ENCODE measurements around the gene SEM1.
"Not testable (repeated sequence)": the region's sequence is repeated elsewhere in the genome, so short reads cannot be mapped to it uniquely, and the experiment has no call there.

Gene SEM1

DNA sequence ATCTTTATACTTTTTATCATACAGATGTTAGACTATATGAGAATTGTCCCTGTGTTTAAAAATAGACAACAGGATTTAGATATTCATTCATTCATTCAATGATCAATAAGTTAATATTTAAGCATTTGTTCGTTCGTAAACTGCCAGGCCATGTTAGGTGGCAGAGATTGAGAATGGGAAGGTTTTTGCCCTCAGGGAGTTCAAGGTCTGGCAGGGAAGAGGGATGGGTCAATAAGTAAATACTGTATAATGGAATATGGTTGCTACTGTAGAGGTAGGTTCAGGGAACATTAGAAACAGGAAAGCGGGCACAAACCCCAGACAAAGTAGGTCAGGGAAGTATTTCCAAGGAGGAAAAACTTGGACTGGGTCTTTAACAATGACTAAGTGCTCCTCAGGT, 64.6 kb downstream of the SEM1 start:
- H3K36me3 Mint-ChIP-seq (ENCODE audit: low read depth), result no peaks in the 10 kb centered on the region
- H3K9me3 Mint-ChIP-seq, result no peaks in the 10 kb centered on the region
- no peaks in the 10 kb centered on the region for H3K27me3 Mint-ChIP-seq (ENCODE audit: low read depth, poor library complexity)
- H3K27ac Mint-ChIP-seq, result no peak overlapping the region
- no peak for DNase-seq
- H3K4me3 Mint-ChIP-seq, result no peak overlapping the region
- H3K4me1 Mint-ChIP-seq, result no peaks in the 10 kb centered on the region
- TF ChIP-seq, protein P1, sequence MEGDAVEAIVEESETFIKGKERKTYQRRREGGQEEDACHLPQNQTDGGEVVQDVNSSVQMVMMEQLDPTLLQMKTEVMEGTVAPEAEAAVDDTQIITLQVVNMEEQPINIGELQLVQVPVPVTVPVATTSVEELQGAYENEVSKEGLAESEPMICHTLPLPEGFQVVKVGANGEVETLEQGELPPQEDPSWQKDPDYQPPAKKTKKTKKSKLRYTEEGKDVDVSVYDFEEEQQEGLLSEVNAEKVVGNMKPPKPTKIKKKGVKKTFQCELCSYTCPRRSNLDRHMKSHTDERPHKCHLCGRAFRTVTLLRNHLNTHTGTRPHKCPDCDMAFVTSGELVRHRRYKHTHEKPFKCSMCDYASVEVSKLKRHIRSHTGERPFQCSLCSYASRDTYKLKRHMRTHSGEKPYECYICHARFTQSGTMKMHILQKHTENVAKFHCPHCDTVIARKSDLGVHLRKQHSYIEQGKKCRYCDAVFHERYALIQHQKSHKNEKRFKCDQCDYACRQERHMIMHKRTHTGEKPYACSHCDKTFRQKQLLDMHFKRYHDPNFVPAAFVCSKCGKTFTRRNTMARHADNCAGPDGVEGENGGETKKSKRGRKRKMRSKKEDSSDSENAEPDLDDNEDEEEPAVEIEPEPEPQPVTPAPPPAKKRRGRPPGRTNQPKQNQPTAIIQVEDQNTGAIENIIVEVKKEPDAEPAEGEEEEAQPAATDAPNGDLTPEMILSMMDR (IDR thresholded peaks at IDR 0.05), result no peak

DNA sequence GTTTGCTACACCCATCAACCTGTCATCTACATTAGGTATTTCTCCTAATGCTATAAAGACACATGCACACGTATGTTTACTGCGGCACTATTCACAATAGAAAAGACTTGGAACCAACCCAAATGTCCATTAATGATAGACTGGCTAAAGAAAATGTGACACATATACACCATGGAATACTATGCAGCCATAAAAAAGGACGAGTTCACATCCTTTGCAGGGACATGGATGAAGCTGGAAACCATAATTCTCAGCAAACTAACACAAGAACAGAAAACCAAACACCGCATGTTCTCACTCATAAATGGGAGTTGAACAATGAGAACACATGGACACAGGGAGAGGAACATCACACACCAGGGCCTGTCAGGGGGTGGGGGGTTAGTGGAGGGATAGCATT, 66.2 kb downstream of the SEM1 start:
- not testable (repeated sequence) for H3K4me1 Mint-ChIP-seq; H3K27me3 Mint-ChIP-seq (ENCODE audit: low read depth, poor library complexity); H3K36me3 Mint-ChIP-seq (ENCODE audit: low read depth); H3K27ac Mint-ChIP-seq; H3K4me3 Mint-ChIP-seq; H3K9me3 Mint-ChIP-seq; DNase-seq

DNA sequence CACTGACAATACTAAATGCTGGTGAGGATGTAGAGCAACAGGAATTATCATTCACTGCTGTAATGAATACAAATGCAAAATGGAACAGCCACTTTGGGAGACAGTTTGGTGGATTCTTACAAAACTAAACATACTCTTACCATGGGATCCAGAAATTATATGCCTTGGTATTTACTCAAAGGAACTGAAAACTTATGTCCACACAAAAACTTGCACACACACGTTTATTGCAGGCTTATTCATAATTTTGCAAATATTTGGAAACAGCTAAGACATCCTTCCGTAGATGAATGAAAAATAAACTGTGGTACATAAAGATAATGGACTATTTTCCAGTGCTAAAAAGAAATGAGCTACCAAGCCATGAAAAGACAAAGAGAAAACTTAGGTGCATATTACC, 69.6 kb downstream of the SEM1 start:
- H3K27me3 Mint-ChIP-seq (ENCODE audit: low read depth, poor library complexity), result no peaks in the 10 kb centered on the region
- DNase-seq, result no peak
- H3K27ac Mint-ChIP-seq, result no peak overlapping the region
- TF ChIP-seq, protein P1 (IDR thresholded peaks at IDR 0.05), result no peak
- no peaks in the 10 kb centered on the region for H3K36me3 Mint-ChIP-seq (ENCODE audit: low read depth)
- peaks cover 11% of the 10 kb centered on the region for H3K4me1 Mint-ChIP-seq
- H3K4me3 Mint-ChIP-seq, result no peak overlapping the region
- H3K9me3 Mint-ChIP-seq, result no peaks in the 10 kb centered on the region

Data from nephron progenitor cell (in vitro differentiated cells).